GM12878 (cell line): Measurements from ENCODE around the gene CENPX. TPM values are rescaled to one million over a fixed set of nuclear protein-coding genes. Genes with fewer than 3 reads are reported as not detected.

Source experiments
- ATF2 ChIP-seq: IDR thresholded peaks from 2 replicates; pipeline ENCODE4 v1.6.1; 2012; ENCODE audit warnings: low read length, inconsistent platforms
- CHD2 ChIP-seq: IDR thresholded peaks from 2 replicates; pipeline ENCODE4 v1.6.1; 2011; ENCODE audit warnings: low read depth, low read length, improper control_type of control experiment, borderline replicate concordance
- CTCF ChIP-seq, 3 experiments: IDR thresholded peaks in 2 of 3; conservative IDR thresholded peaks in 1 of 3; 2 replicates each; pipeline ENCODE4 v1.5.1; 2011; ENCODE audit warnings: low read depth in 3 of 3, low read length in 3 of 3, mild to moderate bottlenecking in 3 of 3, control low read depth in 2 of 3, moderate library complexity in 2 of 3, inconsistent platforms in 1 of 3, mixed read lengths in 1 of 3; ENCODE audit not compliant: control insufficient read depth in 2 of 3, insufficient read depth in 1 of 3; ENCODE audit errors: extremely low read depth in 1 of 3
- GATAD2B ChIP-seq: fragments of 450-650 bp; conservative IDR thresholded peaks from 2 replicates; pipeline ENCODE4 v1.6.1; 2017; ENCODE audit warnings: low read depth, mild to moderate bottlenecking, moderate library complexity
- KAT2A ChIP-seq: conservative IDR thresholded peaks from 2 replicates; pipeline ENCODE4 v1.6.1; 2011; ENCODE audit warnings: low read depth, low read length; ENCODE audit not compliant: control insufficient read depth
- LARP7 ChIP-seq: fragments of 450-650 bp; IDR thresholded peaks from 2 replicates; pipeline ENCODE4 v1.6.1; 2017; ENCODE audit warnings: mild to moderate bottlenecking
- MAX ChIP-seq: IDR thresholded peaks from 2 replicates; pipeline ENCODE4 v1.6.1; 2012; ENCODE audit warnings: low read depth, low read length, improper control_type of control experiment
- MXI1 ChIP-seq: fragments of 150-350 bp; IDR thresholded peaks from 2 replicates; pipeline ENCODE4 v1.6.1; 2011; ENCODE audit warnings: low read depth, mild to moderate bottlenecking, inconsistent platforms, low read length, improper control_type of control experiment
- NFYA ChIP-seq: IDR thresholded peaks from 2 replicates; pipeline ENCODE4 v1.6.1; 2011; ENCODE audit warnings: low read depth, mild to moderate bottlenecking, low read length, improper control_type of control experiment, borderline replicate concordance
- NFYB ChIP-seq: IDR thresholded peaks from 2 replicates; pipeline ENCODE4 v1.6.1; 2011; ENCODE audit warnings: low read depth, mild to moderate bottlenecking, low read length, improper control_type of control experiment, moderate library complexity; ENCODE audit not compliant: insufficient read depth
- POLR2AphosphoS2 ChIP-seq: IDR thresholded peaks from 2 replicates; pipeline ENCODE4 v1.6.1; 2011; ENCODE audit warnings: low read depth, mild to moderate bottlenecking, low read length, improper control_type of control experiment, moderate library complexity
- RAD21 ChIP-seq: IDR thresholded peaks from 2 replicates; pipeline ENCODE4 v1.6.1; 2011; ENCODE audit warnings: mild to moderate bottlenecking, low read depth, low read length, moderate library complexity; ENCODE audit not compliant: insufficient read depth
- SMARCA5 ChIP-seq: fragments of 450-650 bp; IDR thresholded peaks from 2 replicates; pipeline ENCODE4 v1.6.1; 2017; ENCODE audit warnings: mild to moderate bottlenecking
- SMC3 ChIP-seq: IDR thresholded peaks from 2 replicates; pipeline ENCODE4 v1.6.1; 2011; ENCODE audit warnings: low read length, improper control_type of control experiment, borderline replicate concordance
- STAT3 ChIP-seq: IDR thresholded peaks from 2 replicates; pipeline ENCODE4 v1.6.1; 2011; ENCODE audit warnings: low read depth, low read length, improper control_type of control experiment
- ZNF24 ChIP-seq: fragments of 450-650 bp; IDR thresholded peaks from 2 replicates; pipeline ENCODE4 v1.6.1; 2017; ENCODE audit warnings: antibody characterized with exemption, mild to moderate bottlenecking
- polyA plus RNA-seq, 11 experiments: library from polyadenylated mRNA; depleted of rRNA in 4 of 11; unstranded in 6 of 11; stranded (reverse) in 5 of 11; fragments of >200 nt; fragmentation: Nextera tagmentation in 4 of 11; fragmentation: Illumina TruSeq in 1 of 11; extraction: Ambion mirVana in 4 of 11; extraction: Trizol in 1 of 11; gene quantifications; 1 replicate in 1 of 11; 2 replicates in 10 of 11; pipeline versions ENCODE4 v1.2.1 to v1.2.3, GENCODE V29; 2011 to 2016; ENCODE audit warnings: inconsistent platforms in 2 of 11, missing spikeins in 2 of 11, low read depth in 1 of 11
- total RNA-seq, 4 experiments: library from RNA; depleted of rRNA in 3 of 4; stranded (reverse); fragments of >200 nt in 3 of 4; fragmentation: Illumina TruSeq in 1 of 4; extraction: Trizol in 1 of 4; gene quantifications; 2 replicates each; pipeline versions ENCODE4 v1.2.1 to v1.2.3, GENCODE V29; 2013 to 2021
- TF ChIP-seq, protein P1 (sequence below): fragments of 450-650 bp; IDR thresholded peaks from 2 replicates; pipeline ENCODE4 v1.6.1; 2017; ENCODE audit warnings: borderline replicate concordance
- TF ChIP-seq, protein P2 (sequence below): fragments of 450-650 bp; IDR thresholded peaks from 2 replicates; pipeline ENCODE4 v1.6.1; 2017; ENCODE audit warnings: antibody characterized with exemption, mild to moderate bottlenecking, moderate library complexity
- TF ChIP-seq, protein P3 (sequence below): fragments of 450-650 bp; IDR thresholded peaks from 2 replicates; pipeline ENCODE4 v1.6.1; 2017; ENCODE audit warnings: low read depth, mild to moderate bottlenecking, moderate library complexity

Gene CENPX
- total and polyA plus RNA-seq, 10 of the 15 experiments (the other 5 are each of a cell fraction or from before 2014, with no cell fraction given): 11.7 to 182 (median 71.9) TPM

- TF ChIP-seq, protein P1, sequence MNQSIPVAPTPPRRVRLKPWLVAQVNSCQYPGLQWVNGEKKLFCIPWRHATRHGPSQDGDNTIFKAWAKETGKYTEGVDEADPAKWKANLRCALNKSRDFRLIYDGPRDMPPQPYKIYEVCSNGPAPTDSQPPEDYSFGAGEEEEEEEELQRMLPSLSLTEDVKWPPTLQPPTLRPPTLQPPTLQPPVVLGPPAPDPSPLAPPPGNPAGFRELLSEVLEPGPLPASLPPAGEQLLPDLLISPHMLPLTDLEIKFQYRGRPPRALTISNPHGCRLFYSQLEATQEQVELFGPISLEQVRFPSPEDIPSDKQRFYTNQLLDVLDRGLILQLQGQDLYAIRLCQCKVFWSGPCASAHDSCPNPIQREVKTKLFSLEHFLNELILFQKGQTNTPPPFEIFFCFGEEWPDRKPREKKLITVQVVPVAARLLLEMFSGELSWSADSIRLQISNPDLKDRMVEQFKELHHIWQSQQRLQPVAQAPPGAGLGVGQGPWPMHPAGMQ: no peak
- TF ChIP-seq SMC3 (peak; percentile 91), GATAD2B (peak; percentile 58), NFYB (no peak), MXI1 (peak; percentile 41; the same call in 1 of the 2 replicates), RAD21 (peak; percentile 94), KAT2A (no peak), SMARCA5 (peak; percentile 72; the same call in 1 of the 2 replicates), ATF2 (no peak), LARP7 (peak; percentile 44; the same call in 1 of the 2 replicates), STAT3 (no peak), POLR2AphosphoS2 (no peak), ZNF24 (no peak), MAX (no peak; the same call in 1 of the 2 replicates), CTCF (IDR thresholded peaks at IDR 0.05 in 2 of 3, conservative IDR thresholded peaks at IDR 0.05 in 1 of 3; ENCODE audit: control insufficient read depth in 2 of 3, extremely low read depth in 1 of 3, insufficient read depth in 1 of 3, low read depth in 3 of 3, low read length in 3 of 3) (peak; percentile 77 to 95 (median 94); a peak in 5 of 6 replicates), CHD2 (0 out of 2 replicates have a peak, but pooled peaks have one; percentile 15), NFYA (no peak)
- TF ChIP-seq, protein P2, sequence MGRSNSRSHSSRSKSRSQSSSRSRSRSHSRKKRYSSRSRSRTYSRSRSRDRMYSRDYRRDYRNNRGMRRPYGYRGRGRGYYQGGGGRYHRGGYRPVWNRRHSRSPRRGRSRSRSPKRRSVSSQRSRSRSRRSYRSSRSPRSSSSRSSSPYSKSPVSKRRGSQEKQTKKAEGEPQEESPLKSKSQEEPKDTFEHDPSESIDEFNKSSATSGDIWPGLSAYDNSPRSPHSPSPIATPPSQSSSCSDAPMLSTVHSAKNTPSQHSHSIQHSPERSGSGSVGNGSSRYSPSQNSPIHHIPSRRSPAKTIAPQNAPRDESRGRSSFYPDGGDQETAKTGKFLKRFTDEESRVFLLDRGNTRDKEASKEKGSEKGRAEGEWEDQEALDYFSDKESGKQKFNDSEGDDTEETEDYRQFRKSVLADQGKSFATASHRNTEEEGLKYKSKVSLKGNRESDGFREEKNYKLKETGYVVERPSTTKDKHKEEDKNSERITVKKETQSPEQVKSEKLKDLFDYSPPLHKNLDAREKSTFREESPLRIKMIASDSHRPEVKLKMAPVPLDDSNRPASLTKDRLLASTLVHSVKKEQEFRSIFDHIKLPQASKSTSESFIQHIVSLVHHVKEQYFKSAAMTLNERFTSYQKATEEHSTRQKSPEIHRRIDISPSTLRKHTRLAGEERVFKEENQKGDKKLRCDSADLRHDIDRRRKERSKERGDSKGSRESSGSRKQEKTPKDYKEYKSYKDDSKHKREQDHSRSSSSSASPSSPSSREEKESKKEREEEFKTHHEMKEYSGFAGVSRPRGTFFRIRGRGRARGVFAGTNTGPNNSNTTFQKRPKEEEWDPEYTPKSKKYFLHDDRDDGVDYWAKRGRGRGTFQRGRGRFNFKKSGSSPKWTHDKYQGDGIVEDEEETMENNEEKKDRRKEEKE: no peak
- TF ChIP-seq, protein P3, sequence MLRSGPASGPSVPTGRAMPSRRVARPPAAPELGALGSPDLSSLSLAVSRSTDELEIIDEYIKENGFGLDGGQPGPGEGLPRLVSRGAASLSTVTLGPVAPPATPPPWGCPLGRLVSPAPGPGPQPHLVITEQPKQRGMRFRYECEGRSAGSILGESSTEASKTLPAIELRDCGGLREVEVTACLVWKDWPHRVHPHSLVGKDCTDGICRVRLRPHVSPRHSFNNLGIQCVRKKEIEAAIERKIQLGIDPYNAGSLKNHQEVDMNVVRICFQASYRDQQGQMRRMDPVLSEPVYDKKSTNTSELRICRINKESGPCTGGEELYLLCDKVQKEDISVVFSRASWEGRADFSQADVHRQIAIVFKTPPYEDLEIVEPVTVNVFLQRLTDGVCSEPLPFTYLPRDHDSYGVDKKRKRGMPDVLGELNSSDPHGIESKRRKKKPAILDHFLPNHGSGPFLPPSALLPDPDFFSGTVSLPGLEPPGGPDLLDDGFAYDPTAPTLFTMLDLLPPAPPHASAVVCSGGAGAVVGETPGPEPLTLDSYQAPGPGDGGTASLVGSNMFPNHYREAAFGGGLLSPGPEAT: no peak
Measured at GRCh38 chr17:82030470-82031302, 8.0 kb upstream of the CENPX start (continued).
